Measurements from ENCODE around the gene ST7.
"Not testable (repeated sequence)": the region's sequence is repeated elsewhere in the genome, so short reads cannot be mapped to it uniquely, and the experiment has no call there.

Gene ST7

DNA sequence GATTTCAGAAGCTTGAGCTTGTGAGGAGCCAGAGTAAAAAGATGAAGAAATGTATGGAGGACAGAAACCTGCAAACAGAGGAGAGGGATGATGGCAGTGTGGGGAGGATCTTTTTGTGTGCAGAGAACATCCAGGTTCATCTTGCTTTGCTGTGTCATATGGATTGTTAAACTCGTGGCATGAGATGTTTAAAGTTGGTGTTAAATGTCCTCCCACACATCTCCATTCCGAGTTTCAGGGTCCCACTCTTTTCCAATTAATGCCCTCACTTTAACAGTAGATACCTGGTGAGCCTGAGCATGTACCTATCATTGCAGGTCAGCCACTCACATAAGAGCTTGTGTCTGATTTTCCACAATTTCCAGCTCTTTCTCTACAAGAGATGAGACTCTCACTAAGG, 147.7 kb downstream of the ST7 start:
- DNase-seq = no peak

DNA sequence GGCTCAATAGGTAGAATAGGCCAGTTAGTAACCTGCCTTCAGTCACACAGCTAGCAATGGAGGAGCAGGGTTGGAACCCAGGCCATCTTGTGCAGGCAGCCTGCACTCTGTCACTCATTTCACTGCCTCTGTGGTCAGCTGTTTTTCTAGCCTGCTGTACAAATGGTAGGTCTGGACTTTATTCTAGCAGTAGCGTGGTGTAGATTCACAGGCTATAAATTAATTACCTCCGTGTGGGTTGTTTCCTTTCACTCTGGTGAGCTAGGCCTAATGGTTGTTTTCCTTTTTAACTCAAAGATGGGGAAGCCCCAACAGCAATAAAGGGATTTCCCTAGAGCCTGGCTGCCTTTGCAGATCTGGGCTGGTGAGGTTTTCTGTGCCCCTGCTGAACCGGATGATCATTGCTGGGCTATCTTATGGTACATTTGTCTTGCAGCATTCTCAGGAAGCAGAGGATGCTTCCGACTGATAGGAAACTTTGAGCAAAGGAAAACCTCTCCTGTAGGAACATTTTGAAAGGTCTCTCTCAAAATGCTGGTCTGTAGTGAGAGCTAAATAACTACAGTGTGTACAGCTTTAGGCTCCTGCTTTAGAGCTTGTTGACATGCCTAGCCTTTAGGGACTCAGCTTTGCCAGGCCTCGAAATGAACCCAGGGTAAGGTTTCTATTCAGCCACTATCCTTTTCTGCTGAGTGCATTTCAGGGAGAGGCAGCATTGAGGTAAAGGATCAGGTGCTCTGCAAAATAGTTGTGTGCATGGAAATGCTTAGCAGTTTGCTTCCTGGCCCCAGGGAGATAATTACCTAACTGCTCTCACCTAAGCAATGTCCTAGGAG, 157.4 kb downstream of the ST7 start:
- peak; percentile 30 to 42 for DNase-seq

- DNase-seq = no peak
These were observed 158.2 kb downstream of the ST7 start for GRCh38 chr7:117111535-117111934.

- no peak for DNase-seq
These were observed 159.3 kb downstream of the ST7 start for GRCh38 chr7:117112640-117113039.

GRCh38 chr7:117113871-117114270, 160.6 kb downstream of the ST7 start:
- no peak for DNase-seq

- no peak for DNase-seq
These were observed 161.0 kb downstream of the ST7 start for GRCh38 chr7:117114272-117114671.

DNA sequence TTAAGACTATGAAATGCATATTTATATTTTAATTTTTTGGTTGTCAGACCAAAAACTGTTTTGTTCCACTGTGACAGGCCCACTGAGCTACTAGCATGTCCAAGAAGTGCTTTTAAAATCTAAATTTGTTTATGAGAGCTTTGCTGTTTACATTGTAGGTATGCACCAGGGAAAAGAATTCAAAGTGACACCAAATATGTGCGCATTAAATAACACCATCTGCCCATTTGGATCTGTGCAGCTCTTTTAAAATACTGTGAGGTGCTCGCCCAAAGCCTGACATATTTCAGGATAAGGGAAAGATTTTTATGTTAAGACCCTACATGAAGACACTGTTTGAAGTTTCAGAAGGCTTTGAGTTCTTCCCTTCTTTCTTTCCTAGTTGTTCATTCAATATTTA, 162.9 kb downstream of the ST7 start:
- DNase-seq = no peak

DNA sequence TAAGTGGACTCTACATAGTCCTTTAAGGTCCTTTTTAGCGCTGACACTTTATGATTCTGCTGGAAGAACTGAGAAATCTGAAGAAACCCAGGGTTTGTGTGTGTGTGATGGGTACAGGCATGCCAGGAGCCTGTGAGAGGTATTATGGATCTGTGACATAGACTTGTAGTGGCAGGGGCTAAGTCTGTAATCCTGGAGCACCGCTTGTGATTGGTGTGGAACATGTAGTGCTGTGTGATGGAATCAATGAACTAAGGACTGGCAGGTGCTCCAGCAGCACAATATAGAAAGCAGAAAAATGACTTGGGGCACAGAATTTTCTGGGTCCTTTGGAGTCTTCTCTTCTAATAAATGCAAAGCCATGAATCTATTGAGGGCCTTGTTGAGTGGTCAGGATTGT, 163.9 kb downstream of the ST7 start:
- DNase-seq = no peak

DNA sequence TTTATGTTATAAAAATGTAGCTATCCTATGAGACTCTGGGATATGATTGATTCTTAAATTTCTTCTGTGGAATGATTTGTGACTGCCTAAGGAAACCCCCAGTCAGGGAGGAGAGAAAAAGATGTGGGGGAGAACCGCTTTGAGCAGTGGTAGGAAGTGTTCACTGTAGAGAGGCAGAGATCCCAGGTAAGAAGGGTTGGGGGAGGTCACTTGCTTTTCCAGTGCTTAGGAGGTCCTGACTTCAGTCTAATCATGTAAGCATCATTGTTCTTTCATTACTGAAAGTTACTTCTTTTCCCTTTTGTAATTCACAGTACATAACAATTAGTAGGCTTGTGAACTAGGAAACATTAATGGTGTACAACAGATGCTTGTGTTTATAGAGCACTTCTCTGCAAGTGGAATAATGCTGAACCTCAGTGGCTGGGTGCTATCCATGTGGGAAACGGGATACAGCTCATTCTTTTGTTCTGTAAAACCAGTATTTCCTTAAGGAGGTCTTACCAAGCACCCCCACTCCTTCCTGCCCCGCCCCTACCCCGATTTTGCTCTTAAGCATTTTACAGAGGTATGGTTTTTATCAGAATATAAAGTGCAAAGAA, 165.4 kb downstream of the ST7 start:
- no peak for DNase-seq

GRCh38 chr7:117119192-117119924, 166.1 kb downstream of the ST7 start:
- peak; percentile 57 to 76 for DNase-seq

GRCh38 chr7:117120321-117120720, 167.0 kb downstream of the ST7 start:
- not testable (repeated sequence) for DNase-seq

DNA sequence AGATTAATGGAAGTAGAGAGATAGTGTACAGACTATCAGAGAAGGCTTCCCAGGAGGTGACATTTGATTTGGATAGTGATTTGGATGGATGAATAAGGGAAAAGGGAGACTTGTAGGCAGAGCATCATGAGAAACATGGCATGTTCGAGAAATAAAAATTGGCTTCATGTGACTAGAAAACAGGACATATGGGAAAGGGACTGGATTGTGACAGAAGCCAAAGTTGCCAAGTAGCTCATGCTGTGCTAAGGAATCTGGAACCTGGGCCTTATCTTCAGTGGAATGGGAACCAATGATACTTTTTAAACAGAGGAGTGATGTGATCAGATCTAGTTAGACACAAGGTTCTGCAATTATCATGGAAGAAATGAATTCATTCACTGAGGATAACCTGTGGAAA, 168.7 kb downstream of the ST7 start:
- DNase-seq = not testable (repeated sequence)

DNA sequence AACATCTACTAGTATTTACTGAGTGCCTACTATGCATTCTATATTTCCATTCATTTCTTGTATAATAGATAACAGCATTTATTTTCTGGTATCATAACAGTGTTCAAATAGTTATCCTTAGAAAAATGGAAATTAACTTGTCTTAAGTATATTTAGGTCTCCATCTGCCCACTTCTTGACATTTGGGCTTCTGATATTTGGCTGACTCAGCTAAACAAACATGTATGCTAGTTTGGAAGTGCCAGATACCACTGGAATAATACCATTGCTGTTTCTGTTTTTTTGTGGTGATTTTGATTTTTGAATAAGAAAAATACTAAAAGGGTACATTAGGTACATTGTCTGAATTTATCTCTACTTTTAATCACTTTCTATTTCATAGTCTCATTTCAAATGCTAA, 169.2 kb downstream of the ST7 start:
- DNase-seq = no peak

DNA sequence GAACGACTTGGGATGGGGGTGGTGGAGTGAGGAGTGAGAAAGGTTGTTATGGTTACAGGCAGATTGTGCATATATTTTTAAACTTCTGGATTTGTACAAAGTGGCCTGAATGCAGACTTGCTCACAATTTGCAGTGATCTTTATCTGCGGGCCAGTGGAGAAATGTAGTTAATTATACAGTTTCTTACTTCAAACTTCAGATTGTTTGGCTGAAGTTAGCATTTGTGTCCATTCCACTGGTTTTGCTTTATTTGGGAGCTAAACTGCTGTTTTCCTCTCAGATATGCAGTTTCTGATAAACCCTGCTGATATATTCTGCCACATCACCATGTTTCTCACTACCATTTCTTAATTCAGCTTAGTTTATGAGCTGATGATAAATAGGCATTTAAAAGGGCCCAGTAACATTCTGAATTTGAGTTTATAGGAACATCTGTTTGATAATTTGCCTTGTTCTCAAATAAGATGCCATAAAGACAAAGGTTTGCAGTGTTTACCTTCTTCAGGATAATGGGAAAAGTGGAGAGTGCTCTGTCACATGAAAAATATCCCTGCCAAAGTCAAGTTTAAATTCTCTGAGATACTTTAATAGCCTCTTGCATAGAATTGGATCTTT, 170.1 kb downstream of the ST7 start:
- no peak for DNase-seq

GRCh38 chr7:117124591-117125220, 171.4 kb downstream of the ST7 start:
- peak in 1 of 2 experiments; percentile 35 for DNase-seq

- DNase-seq = no peak
These were observed 173.4 kb downstream of the ST7 start for GRCh38 chr7:117126676-117127075.

GRCh38 chr7:117127585-117128168, 174.4 kb downstream of the ST7 start:
- peak; percentile 24 to 37 for DNase-seq

- no peak for DNase-seq
These were observed 176.2 kb downstream of the ST7 start for GRCh38 chr7:117129521-117129955.

- no peak for DNase-seq
These were observed 177.0 kb downstream of the ST7 start for GRCh38 chr7:117130262-117130661.

- no peak for DNase-seq
These were observed 179.2 kb downstream of the ST7 start for GRCh38 chr7:117132321-117133120.

DNA sequence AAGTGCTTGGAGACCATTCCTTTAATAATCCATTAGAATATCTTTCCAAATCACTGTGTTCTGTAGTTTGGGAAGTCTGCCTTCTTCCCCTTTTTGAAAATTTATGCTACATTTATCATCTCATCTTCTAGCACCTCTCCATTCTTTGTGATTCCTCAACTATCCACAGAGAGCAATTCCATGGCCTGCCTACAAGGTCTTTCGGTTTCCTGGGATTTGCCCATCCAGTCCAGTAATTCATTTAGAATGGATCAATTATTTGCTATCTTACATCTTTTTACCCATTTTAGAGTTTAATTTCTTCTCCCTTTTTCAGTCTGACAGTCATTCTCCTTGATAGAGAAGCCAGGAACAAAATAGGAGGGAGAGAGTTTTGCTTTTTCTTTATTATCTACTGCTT, 179.8 kb downstream of the ST7 start:
- DNase-seq = no peak

- no peak for DNase-seq
These were observed 181.1 kb downstream of the ST7 start for GRCh38 chr7:117134411-117134810.
